Measurements from ENCODE around the gene LRAT. TPM values are rescaled to one million over a fixed set of nuclear protein-coding genes. Genes with fewer than 3 reads are reported as not detected.

Gene LRAT
- total and polyA plus RNA-seq, 8 donors: 0.10 to 1.5 (median 0.51) TPM

DNA sequence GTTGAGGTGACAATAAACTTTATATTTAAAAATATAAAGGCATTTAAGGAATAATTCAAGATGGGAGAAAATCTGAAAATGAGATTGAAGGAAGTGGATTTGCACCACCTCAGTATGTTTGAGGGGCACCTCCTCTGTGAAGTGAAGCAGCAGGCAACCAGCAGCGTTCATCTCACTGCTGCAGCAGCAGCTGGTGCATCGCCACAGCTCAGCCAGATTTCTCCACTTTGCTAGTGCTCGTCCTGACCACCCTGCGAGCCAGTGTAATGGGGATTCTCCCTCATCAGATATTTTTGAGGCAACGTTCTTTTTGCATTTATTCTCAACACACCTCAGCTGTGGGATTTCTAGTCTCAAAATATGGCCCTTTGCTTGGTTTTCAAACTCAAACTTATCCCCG lies 13.9 kb downstream of the LRAT start:
- DNase-seq (no peak), ATAC-seq (no peak)
- Histone ChIP-seq H3K4me1 (no peaks in the 10 kb centered on the region), H3K27me3 (peaks cover 0 to 5% of the 10 kb centered on the region in 2 donors), H3K4me3 (no peak overlapping the region), H3K27ac (no peak overlapping the region), H3K9me3 (no peaks in the 10 kb centered on the region), H3K36me3 (no peaks in the 10 kb centered on the region)
- intact Hi-C loops (cut with DNase I): no loop called here
- TF ChIP-seq, protein P1, sequence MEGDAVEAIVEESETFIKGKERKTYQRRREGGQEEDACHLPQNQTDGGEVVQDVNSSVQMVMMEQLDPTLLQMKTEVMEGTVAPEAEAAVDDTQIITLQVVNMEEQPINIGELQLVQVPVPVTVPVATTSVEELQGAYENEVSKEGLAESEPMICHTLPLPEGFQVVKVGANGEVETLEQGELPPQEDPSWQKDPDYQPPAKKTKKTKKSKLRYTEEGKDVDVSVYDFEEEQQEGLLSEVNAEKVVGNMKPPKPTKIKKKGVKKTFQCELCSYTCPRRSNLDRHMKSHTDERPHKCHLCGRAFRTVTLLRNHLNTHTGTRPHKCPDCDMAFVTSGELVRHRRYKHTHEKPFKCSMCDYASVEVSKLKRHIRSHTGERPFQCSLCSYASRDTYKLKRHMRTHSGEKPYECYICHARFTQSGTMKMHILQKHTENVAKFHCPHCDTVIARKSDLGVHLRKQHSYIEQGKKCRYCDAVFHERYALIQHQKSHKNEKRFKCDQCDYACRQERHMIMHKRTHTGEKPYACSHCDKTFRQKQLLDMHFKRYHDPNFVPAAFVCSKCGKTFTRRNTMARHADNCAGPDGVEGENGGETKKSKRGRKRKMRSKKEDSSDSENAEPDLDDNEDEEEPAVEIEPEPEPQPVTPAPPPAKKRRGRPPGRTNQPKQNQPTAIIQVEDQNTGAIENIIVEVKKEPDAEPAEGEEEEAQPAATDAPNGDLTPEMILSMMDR (IDR thresholded peaks at IDR 0.05): no peak

GRCh38 chr4:154760895-154761294 lies 17.1 kb downstream of the LRAT start:
- DNase-seq: no peak
- intact Hi-C loops (cut with DNase I): no loop called here
- Histone ChIP-seq H3K4me3 (no peak overlapping the region), H3K27me3 (peaks cover 5 to 7% of the 10 kb centered on the region in 2 donors), H3K9me3 (no peaks in the 10 kb centered on the region), H3K4me1 (no peaks in the 10 kb centered on the region), H3K27ac (no peak overlapping the region), H3K36me3 (no peaks in the 10 kb centered on the region)
- no peak for ATAC-seq
- TF ChIP-seq, protein P1 (IDR thresholded peaks at IDR 0.05): no peak

DNA sequence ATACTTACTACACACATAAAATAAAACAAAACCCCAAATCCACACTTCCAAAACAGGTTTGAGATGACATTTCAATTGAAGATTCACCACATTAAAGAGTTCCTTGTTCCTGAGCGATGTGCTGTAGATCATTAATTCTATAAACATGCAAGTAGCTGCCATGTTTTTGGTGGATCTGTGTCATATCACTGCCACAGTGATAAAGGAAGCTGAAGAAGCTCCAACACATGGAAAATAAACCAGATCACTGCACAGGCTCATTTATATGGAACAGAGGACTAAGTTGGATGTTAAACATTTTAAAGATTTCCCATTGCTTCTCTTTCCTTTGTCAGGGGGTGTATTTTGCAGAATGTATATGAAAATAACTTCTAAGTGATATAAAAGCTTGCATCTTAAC lies 34.5 kb downstream of the LRAT start:
- H3K9me3 ChIP-seq: no peaks in the 10 kb centered on the region
- H3K27me3 ChIP-seq: peaks cover 4 to 29% of the 10 kb centered on the region in 2 donors
- no peaks in the 10 kb centered on the region for H3K4me1 ChIP-seq
- no peaks in the 10 kb centered on the region for H3K36me3 ChIP-seq
- TF ChIP-seq, protein P1 (IDR thresholded peaks at IDR 0.05): no peak
- no peak for DNase-seq
- ATAC-seq: no peak
- H3K27ac ChIP-seq: no peak overlapping the region
- H3K4me3 ChIP-seq: no peak overlapping the region
- intact Hi-C loops (cut with DNase I): no loop called here

GRCh38 chr4:154779362-154779947 lies 35.7 kb downstream of the LRAT start:
- ATAC-seq: peak; percentile 65
- no peaks in the 10 kb centered on the region for H3K4me1 ChIP-seq
- peaks cover 4 to 29% of the 10 kb centered on the region in 2 donors for H3K27me3 ChIP-seq
- no peaks in the 10 kb centered on the region for H3K9me3 ChIP-seq
- TF ChIP-seq, protein P1 (IDR thresholded peaks at IDR 0.05): peak in 1 of 2 donors; percentile 47
- intact Hi-C loops (cut with DNase I): no loop called here
- H3K4me3 ChIP-seq: no peak overlapping the region
- peak in 2 of 4 donors; percentile 11 to 24 for DNase-seq
- H3K36me3 ChIP-seq: no peaks in the 10 kb centered on the region
- H3K27ac ChIP-seq: no peak overlapping the region

- TF ChIP-seq, protein P1 (IDR thresholded peaks at IDR 0.05): no peak
- Histone ChIP-seq H3K27me3 (peaks cover 4 to 29% of the 10 kb centered on the region in 2 donors), H3K4me1 (no peaks in the 10 kb centered on the region), H3K4me3 (no peak within 1 kb of the TSS), H3K36me3 (no peaks in the 10 kb centered on the region), H3K9me3 (no peaks in the 10 kb centered on the region), H3K27ac (no peak within 1 kb of the TSS)
- ATAC-seq: no peak
- intact Hi-C loops (cut with DNase I): no loop called here
- DNase-seq: peak in 1 of 4 donors; percentile 75
Measured at GRCh38 chr4:154781126-154781982, 37.6 kb downstream of the LRAT start, which contains the start of gene RBM46. Gene RBM46, plus strand, starts transcription at chr4:154781272. Its CDS starts 15,481 bp downstream, at chr4:154796753.
